A673 (cell line): ENCODE measurements around the gene PPP1R37.

ENCODE experiments used
- EZH2 ChIP-seq: fragments of 200-600 bp; sonication (generic); IDR thresholded peaks from 2 replicates; pipeline ENCODE4 v1.6.1; 2017; ENCODE audit warnings: borderline replicate concordance, low read depth, mild to moderate bottlenecking, mixed read lengths, antibody characterized with exemption, low read length; ENCODE audit not compliant: poor library complexity, severe bottlenecking
- TF ChIP-seq, protein P1 (sequence below): fragments of 300-800, 200-600 bp; sonication (generic); conservative IDR thresholded peaks from 2 replicates; pipeline ENCODE4 v1.5.1; 2017; ENCODE audit warnings: low read depth, mild to moderate bottlenecking, antibody characterized with exemption, low read length, moderate library complexity, mixed read lengths

DNA sequence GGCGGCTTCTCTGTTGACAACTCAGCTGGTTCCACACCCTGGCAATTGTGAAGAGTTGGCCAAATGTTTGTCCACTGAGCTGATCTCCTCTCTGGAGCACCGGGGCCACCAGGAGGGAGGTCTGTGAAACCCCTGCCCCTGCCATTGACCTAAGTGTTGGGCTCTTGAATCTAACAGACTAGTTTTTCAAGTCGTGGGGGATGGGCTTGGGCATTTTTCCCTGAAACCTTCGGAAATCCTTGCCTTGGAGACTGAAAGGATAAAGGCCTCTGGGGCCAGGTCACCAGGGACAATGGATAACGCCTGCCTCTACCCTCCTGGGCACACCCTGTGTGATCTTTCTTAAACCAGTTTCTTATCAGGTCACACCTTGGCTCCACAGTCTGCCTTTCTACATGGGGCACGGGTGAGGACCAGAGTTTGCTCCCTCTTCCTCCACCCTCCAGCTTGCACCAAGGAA, 13.0 kb upstream of the PPP1R37 start:
- TF ChIP-seq, protein P1, sequence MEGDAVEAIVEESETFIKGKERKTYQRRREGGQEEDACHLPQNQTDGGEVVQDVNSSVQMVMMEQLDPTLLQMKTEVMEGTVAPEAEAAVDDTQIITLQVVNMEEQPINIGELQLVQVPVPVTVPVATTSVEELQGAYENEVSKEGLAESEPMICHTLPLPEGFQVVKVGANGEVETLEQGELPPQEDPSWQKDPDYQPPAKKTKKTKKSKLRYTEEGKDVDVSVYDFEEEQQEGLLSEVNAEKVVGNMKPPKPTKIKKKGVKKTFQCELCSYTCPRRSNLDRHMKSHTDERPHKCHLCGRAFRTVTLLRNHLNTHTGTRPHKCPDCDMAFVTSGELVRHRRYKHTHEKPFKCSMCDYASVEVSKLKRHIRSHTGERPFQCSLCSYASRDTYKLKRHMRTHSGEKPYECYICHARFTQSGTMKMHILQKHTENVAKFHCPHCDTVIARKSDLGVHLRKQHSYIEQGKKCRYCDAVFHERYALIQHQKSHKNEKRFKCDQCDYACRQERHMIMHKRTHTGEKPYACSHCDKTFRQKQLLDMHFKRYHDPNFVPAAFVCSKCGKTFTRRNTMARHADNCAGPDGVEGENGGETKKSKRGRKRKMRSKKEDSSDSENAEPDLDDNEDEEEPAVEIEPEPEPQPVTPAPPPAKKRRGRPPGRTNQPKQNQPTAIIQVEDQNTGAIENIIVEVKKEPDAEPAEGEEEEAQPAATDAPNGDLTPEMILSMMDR, result no peak
- TF ChIP-seq EZH2, result no peak
